HEK293T (cell line): ENCODE measurements around the gene RTEL1.
"Not testable (repeated sequence)": the region's sequence is repeated elsewhere in the genome, so short reads cannot be mapped to it uniquely, and the experiment has no call there.

Experiments used
- ARNT ChIP-seq: fragments of 450-650 bp; IDR thresholded peaks from 2 replicates; pipeline ENCODE4 v1.6.1; 2017; ENCODE audit warnings: mild to moderate bottlenecking
- BHLHE40 ChIP-seq: fragments of 450-650 bp; IDR thresholded peaks from 2 replicates; pipeline ENCODE4 v1.6.1; 2016; ENCODE audit warnings: mild to moderate bottlenecking, moderate library complexity, borderline replicate concordance
- FOXA1 ChIP-seq: fragments of 450-650 bp; IDR thresholded peaks from 2 replicates; pipeline ENCODE4 v1.6.1; 2016; ENCODE audit warnings: mild to moderate bottlenecking
- FOXM1 ChIP-seq: fragments of 450-650 bp; IDR thresholded peaks from 2 replicates; pipeline ENCODE4 v1.6.1; 2017; ENCODE audit warnings: mild to moderate bottlenecking, borderline replicate concordance
- HDGF ChIP-seq: fragments of 450-650 bp; IDR thresholded peaks from 2 replicates; pipeline ENCODE4 v1.6.1; 2017; ENCODE audit warnings: antibody characterized with exemption, borderline replicate concordance
- LEF1 ChIP-seq: fragments of 450-650 bp; IDR thresholded peaks from 2 replicates; pipeline ENCODE4 v1.6.1; 2017; ENCODE audit warnings: mild to moderate bottlenecking, borderline replicate concordance
- NFRKB ChIP-seq: fragments of 450-650 bp; IDR thresholded peaks from 2 replicates; pipeline ENCODE4 v1.6.1; 2016; ENCODE audit warnings: mild to moderate bottlenecking, moderate library complexity
- SP1 ChIP-seq: fragments of 450-650 bp; IDR thresholded peaks from 2 replicates; pipeline ENCODE4 v1.6.1; 2017
- SUZ12 ChIP-seq: fragments of 450-650 bp; IDR thresholded peaks from 2 replicates; pipeline ENCODE4 v1.6.1; 2016; ENCODE audit warnings: mild to moderate bottlenecking
- TARDBP ChIP-seq: fragments of 450-650 bp; IDR thresholded peaks from 2 replicates; pipeline ENCODE4 v1.6.1; 2016

DNA sequence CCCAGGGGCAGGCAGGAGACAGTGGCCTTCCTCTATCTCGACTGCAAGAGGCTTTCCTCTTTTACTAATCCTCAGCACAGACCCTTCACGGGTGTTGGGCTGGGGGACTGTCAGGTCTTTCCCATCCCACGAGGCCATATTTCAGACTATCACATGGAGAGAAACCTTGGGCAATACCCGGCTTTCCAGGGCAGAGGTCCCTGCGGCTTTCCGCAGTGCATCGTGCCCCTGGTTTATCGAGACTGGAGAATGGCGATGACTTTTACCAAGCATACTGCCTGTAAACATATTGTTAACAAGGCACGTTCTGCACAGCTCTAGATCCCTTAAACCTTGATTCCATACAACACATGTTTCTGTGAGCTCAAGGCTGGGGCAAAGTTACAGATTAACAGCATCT lies 2.1 kb downstream of the RTEL1 start:
- TF ChIP-seq SUZ12, HDGF, TARDBP, LEF1, ARNT, SP1, FOXA1, BHLHE40, FOXM1, NFRKB: not testable (repeated sequence)
